Calu3 (cell line): Measurements from ENCODE around the gene HS3ST3B1. TPM values are rescaled to one million over a fixed set of nuclear protein-coding genes. Genes with fewer than 3 reads are reported as not detected.

Experiments
- BruUV-seq: library from RNA; stranded (reverse); fragments of 400-500 nt; replicated peaks from 2 replicates; lab custom pipeline; 2021; lab: Mats Ljungman, UMichigan
- CTCF ChIA-PET: fragments of 300-600 bp; sonication (Branson Sonifier 250); formaldehyde crosslinking; loops from one replicate; lab custom pipeline; 2022; ENCODE audit warnings: antibody characterized with exemption; lab: Charles Lee
- DNase-seq: peaks from one replicate; pipeline ENCODE4 v3.0.0; 2022
- H3K27ac Mint-ChIP-seq: one replicate; pipeline ENCODE4 v1.8.0; 2022; ENCODE audit warnings: mixed read lengths; ENCODE audit not compliant: unreplicated experiment
- H3K27me3 Mint-ChIP-seq: one replicate; pipeline ENCODE4 v1.8.0; 2022; ENCODE audit warnings: mixed read lengths; ENCODE audit not compliant: unreplicated experiment
- H3K36me3 Mint-ChIP-seq: one replicate; pipeline ENCODE4 v1.8.0; 2022; ENCODE audit warnings: mild to moderate bottlenecking, moderate library complexity, mixed read lengths; ENCODE audit not compliant: insufficient read depth, unreplicated experiment
- H3K4me1 Mint-ChIP-seq: one replicate; pipeline ENCODE4 v1.8.0; 2022; ENCODE audit warnings: mild to moderate bottlenecking, low read depth, mixed read lengths; ENCODE audit not compliant: unreplicated experiment
- H3K4me3 Mint-ChIP-seq: one replicate; pipeline ENCODE4 v1.8.0; 2022; ENCODE audit warnings: mild to moderate bottlenecking, low read depth, moderate library complexity, mixed read lengths; ENCODE audit not compliant: unreplicated experiment
- H3K9me3 Mint-ChIP-seq: one replicate; pipeline ENCODE4 v1.8.0; 2022; ENCODE audit warnings: low read depth, mixed read lengths; ENCODE audit not compliant: unreplicated experiment
- CTCF ChIP-seq: fragments of 200-600 bp; IDR thresholded peaks from one replicate; pipeline ENCODE4 v1.8.0; 2022; ENCODE audit warnings: antibody characterized with exemption; ENCODE audit not compliant: unreplicated experiment
- intact Hi-C: fragments of 100-400 bp; cut with micrococcal nuclease; formaldehyde crosslinking; loops from one replicate; pipeline ENCODE4 v1.10.0; 2022; ENCODE audit not compliant: unreplicated experiment
- total RNA-seq: library from RNA; stranded (reverse); gene quantifications from 2 replicates; pipeline ENCODE4 v1.2.3, GENCODE V29; 2022

The HS3ST3B1 gene
- total RNA-seq, 1 experiment from 2014 or later = 0.80 TPM

- H3K36me3 Mint-ChIP-seq = no peaks in the 10 kb centered on the region
- no peak overlapping the region for H3K27ac Mint-ChIP-seq
- no peak for TF ChIP-seq CTCF
- H3K4me3 Mint-ChIP-seq = no peak overlapping the region
- H3K9me3 Mint-ChIP-seq = peaks cover 19% of the 10 kb centered on the region
- no peaks in the 10 kb centered on the region for H3K27me3 Mint-ChIP-seq
- intact Hi-C loops = no loop called here
- no TSS peak for BruUV-seq
- no peak for DNase-seq
- CTCF ChIA-PET = no interaction called here
- no peaks in the 10 kb centered on the region for H3K4me1 Mint-ChIP-seq
Observed at GRCh38 chr17:14396547-14396946, 95.7 kb downstream of the HS3ST3B1 start.

DNA sequence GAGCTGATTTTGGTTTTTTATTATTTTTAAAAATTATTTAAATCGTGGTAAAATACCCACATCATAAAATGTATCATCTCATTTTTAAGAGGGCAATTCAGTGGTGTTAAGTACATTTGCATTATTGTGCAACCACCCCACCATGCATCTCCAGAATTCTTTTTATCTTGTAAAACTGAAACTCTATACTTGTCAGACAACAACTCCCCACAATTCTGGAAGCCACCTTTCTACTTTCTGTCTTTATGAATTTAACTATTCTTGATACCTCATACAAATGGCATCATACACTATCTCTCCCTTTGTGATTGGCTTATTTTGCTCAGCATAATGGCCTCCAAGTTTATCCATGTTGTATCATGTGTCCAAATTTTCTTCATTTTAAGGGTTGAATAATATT lies 97.9 kb downstream of the HS3ST3B1 start:
- no peak overlapping the region for H3K27ac Mint-ChIP-seq
- H3K27me3 Mint-ChIP-seq = no peaks in the 10 kb centered on the region
- H3K4me3 Mint-ChIP-seq = no peak overlapping the region
- H3K36me3 Mint-ChIP-seq = no peaks in the 10 kb centered on the region
- no peaks in the 10 kb centered on the region for H3K4me1 Mint-ChIP-seq
- peaks cover 12% of the 10 kb centered on the region for H3K9me3 Mint-ChIP-seq
- no peak for TF ChIP-seq CTCF
- intact Hi-C loops = no loop called here
- CTCF ChIA-PET = no interaction called here
- DNase-seq = no peak
- BruUV-seq = no TSS peak

Other genes starting within 250 kb of the HS3ST3B1 start
- 17.2 and 18.8 TPM in 2 replicates for gene COX10, start 231.6 kb upstream of the HS3ST3B1 start, total RNA-seq
- not detected in 2 replicates for gene CDRT15, start 64.2 kb upstream of the HS3ST3B1 start, total RNA-seq